GM19023 (cell line): ENCODE measurements around the gene TLE2.

ENCODE experiments used
- ATAC-seq: cut with Tn5 transposase; IDR thresholded peaks from one replicate; pipeline ENCODE4 v1.9.1; 2021; ENCODE audit warnings: mild to moderate bottlenecking, moderate library complexity; ENCODE audit not compliant: unreplicated experiment

TLE2 gene

DNA sequence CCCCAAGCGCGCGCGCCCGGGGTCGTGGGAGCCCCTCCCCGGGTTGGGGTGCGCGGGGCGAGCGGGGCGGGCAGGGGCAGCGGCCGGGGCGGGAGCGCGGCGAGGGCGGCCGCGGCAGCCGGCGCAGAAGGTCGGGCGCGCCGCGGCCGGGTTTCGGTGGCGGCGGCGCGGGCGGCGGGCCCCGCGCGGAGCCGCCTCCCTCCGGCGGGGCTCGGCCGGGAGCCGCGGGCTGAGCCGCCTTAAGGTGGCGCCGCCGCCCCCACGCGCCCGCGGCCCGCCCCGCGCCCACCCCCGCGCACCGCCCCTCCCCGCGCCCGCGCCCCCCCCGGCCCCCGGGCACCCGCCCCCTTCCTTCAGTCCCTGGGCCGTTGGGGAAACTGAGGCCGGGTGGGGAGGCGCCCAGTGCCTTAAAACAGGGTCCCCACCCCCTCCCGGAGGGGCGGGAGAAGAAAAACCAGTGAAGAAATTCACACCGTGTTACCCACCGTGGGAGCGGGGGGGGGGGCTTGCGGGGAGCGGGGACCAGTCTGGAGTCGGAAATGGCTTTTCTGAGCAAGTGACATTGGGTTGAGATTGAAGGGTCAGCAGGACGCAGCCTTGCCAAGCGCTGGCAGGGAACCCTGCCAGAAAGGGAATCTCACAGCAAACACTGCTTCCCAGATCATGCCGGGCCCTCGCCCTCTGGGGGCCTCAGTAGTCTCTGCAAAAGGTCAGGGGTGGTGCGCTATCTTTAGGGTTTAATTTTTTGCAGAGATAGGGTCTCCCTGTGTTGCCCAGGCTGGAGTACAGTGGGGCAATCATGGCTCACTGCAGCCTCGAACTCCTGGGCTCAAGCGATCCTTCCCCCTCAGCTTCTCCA is at the start of gene TLE2:
Gene TLE2, minus strand, starts transcription at position 216 of the 859 bp plus-strand sequence. CDS start 376 bp downstream, outside the sequence.
- ATAC-seq = no peak

GRCh38 chr19:3075605-3076431 is 46.7 kb upstream of the TLE2 start:
- no peak for ATAC-seq

DNA sequence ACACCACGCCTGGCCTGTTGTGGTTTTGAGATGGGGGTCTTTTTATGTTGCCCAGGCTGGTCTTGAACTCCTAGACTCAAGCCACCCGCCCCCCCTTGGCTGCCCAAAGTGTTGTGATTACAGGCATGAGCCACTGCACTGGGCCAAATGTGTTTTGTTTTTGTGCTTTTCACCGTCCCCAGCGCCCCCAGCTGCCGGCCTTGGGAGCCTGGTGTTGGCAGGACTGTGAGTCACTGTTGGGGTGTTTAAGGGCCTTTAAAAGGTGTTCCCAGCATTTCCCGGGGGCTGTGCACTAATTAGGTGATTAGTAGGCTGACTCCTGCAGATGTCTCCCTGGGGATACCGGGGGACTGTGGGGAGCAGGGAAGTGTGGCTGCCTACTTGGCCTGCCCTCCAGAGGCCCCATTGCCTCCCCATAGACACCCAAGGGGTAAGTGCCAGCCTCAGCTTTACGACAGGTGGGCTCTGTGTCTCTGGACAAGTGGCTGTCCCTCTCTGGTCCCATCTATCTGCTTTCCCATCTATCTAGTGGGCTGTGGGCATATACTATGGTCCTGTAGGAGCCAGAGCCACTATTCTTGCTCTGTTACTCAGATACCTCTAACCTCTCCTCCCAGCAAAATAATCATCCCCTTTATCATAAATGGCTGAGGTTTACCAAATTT is 45.0 kb upstream of the TLE2 start:
- ATAC-seq = no peak

GRCh38 chr19:3073159-3073563 is 44.1 kb upstream of the TLE2 start:
- ATAC-seq = no peak

DNA sequence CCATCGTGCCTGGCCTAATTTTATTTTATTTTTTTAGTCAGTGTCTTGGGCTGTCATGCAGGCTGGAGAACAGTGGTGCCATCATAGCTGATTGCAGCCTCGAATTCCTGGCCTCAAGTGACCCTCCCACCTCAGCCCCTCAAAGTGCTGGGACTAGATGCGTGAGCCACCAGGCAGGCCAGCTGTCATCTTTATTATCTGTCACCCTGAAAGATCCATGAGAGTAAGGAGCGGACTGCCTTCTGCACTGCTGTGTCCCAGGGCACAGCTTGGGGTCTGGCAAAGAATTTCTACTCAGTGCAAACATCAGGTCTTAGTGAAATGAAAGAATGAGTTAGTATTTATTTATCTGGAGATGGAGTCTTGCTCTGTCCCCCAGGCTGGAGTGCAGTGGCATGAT is 42.7 kb upstream of the TLE2 start:
- ATAC-seq = no peak

DNA sequence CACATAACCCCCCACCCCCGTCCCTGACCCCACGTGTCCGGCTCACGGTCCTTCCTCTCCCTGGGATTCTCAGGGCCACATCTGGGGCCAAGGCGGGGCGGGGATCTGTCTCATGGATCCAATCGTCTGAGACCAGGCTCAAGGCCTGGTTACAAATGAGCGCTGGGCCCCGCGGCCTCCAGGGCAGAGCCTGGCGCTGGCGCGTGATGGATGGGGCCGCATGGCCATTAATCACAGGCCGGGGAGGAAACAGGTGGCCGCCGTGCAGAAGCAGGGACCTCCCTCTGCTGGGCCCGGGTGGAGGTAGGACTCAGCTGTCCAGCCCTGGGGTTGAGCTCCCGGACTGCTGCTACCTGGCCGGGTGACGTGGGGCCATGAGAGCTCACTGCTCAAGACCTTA is 39.0 kb upstream of the TLE2 start:
- no peak for ATAC-seq

- no peak for ATAC-seq
Measured at GRCh38 chr19:3067563-3067962, 38.5 kb upstream of the TLE2 start.

DNA sequence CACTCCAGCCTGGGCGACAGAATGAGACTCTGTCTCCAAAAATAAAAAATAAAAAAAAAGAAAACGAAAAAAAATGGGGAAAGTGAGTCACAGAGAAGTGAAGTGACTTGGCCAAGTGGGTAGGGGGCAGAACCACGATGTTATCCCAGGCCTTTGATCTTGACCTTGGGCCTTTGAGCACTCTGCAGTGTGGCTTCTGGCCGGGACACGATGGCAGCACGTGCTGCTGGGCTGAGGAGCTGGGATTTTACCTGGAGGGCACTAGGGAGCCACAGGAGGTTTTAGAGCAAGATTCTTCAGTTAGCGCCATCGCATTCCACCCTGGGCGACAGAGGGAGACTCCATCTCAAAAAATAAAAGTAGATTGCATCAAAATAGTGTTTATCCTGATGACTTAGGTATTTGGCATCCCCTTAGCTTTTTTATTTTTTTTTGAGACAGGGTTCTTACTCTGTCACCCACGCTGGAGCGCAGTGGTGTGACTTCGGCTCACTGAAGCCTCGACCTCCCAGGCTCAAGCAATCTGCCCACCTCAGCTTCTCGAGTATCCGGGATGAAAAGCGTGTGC is 37.5 kb upstream of the TLE2 start:
- ATAC-seq = no peak

- no peak for ATAC-seq
Measured at GRCh38 chr19:3065675-3066357, 36.7 kb upstream of the TLE2 start.

GRCh38 chr19:3064011-3064330 is 34.9 kb upstream of the TLE2 start:
- ATAC-seq = no peak

GRCh38 chr19:3062165-3063105 is 33.4 kb upstream of the TLE2 start, which contains the start of gene TLE5:
Gene TLE5 (minus strand): TSS chr19:3062495. CDS start chr19:3062200, 295 bp downstream.
- no peak for ATAC-seq

GRCh38 chr19:3061182-3062161 is 32.4 kb upstream of the TLE2 start:
- no peak for ATAC-seq

DNA sequence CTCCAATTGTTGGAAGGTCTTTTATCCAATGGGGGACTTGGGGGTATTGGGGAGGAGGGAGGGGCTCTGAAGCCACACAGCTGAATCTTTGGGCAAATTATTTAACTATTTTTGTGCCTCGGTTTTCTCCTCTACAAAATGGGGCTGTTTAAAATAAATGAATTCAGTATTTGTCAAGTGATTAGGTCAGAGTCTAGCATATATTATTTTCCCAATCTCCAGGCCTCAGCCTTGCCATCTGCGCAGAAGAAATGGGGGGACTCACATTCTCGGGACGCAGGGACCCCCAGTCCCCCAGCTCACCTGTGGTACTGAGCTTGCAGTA is 31.7 kb upstream of the TLE2 start:
- no peak for ATAC-seq

GRCh38 chr19:3059653-3060052 is 30.6 kb upstream of the TLE2 start:
- ATAC-seq = no peak

DNA sequence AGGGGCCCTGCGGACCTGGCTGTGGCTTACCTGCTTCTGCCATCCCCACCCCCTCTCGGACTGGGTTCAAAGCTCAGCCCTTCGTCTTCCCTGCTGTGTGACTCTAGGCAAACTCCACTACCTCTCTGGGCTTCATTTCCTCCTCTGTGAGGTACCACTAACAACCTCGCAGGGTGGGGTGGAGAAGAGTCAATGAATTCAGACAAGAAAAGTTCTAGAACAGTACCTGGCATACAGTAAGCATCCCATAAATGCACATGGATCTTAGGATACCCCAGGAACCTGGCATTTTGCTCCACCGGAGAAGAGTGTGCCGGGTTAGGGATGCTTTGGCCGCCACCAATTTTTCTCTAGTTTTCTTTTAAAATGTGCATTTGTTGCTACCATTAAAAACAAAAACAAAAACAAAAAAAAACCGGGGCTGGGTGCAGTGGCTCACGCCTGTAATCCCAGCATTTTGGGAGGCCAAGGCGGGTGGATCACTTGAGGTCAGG is 29.8 kb upstream of the TLE2 start:
- no peak for ATAC-seq

GRCh38 chr19:3058009-3058820 is 29.1 kb upstream of the TLE2 start:
- no peak for ATAC-seq

DNA sequence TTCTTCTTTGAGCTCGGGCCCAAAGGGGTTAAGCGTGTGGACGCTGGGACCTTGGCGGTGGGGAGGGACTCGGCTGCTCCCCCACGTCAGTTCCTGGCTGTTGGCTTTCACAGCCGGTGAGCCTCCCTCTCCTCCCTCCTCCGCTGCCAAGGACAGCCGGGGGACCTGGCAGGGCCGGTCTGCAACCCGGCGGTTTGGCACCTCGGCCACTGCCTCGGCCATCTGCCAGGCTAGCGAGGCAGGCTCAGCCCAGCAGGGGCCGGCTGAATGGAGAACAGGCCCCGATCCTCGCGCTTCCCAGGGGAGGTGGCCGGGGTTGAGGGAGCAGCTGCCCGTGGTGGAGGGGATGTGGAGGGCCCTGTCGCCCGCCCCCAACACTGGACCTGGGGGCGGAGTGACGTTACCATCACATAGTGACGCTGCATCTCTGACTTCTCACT is 28.2 kb upstream of the TLE2 start:
- no peak for ATAC-seq
